SU-DHL-6 (cell line): ENCODE results near the gene ANKRD66.

Experiments
- H2AFZ ChIP-seq: fragments of 200-600 bp; sonication (generic); 2 replicates; pipeline ENCODE4 v1.6.1; 2014; ENCODE audit warnings: low read depth, mild to moderate bottlenecking, moderate library complexity, mixed read lengths, antibody characterized with exemption, low read length; ENCODE audit not compliant: severe bottlenecking
- H3F3A ChIP-seq: fragments of 200-600 bp; shearing (Covaris generic); 2 replicates; pipeline ENCODE4 v1.6.0; 2016; ENCODE audit warnings: antibody characterized with exemption, mild to moderate bottlenecking; ENCODE audit not compliant: insufficient read depth
- H3K27ac ChIP-seq: fragments of 200-600 bp; sonication (generic); 2 replicates; pipeline ENCODE4 v1.5.1; 2016; ENCODE audit warnings: low read depth, mild to moderate bottlenecking, low read length, moderate library complexity, mixed read lengths
- H3K27me3 ChIP-seq: fragments of 200-600 bp; sonication (generic), shearing (Covaris generic); 2 replicates; pipeline ENCODE4 v1.6.0; 2014; ENCODE audit warnings: mild to moderate bottlenecking, low read length
- H3K36me3 ChIP-seq: fragments of 200-600 bp; sonication (generic); 2 replicates; pipeline ENCODE4 v1.6.1; 2014; ENCODE audit warnings: mild to moderate bottlenecking, low read length, mixed read lengths
- H3K4me2 ChIP-seq: fragments of 300-600, 200-600 bp; shearing (Covaris generic), sonication (generic); 2 replicates; pipeline ENCODE4 v1.6.0; 2014; ENCODE audit warnings: low read length, low read depth, mild to moderate bottlenecking; ENCODE audit not compliant: poor library complexity, severe bottlenecking
- H3K4me3 ChIP-seq: fragments of 200-600 bp; sonication (generic); 2 replicates; pipeline ENCODE4 v1.5.1; 2014; ENCODE audit warnings: antibody characterized with exemption, low read length, mild to moderate bottlenecking, mixed read lengths; ENCODE audit not compliant: insufficient read depth, poor library complexity, severe bottlenecking
- H3K79me2 ChIP-seq: fragments of 200-600 bp; sonication (generic); 2 replicates; pipeline ENCODE4 v1.6.1; 2014; ENCODE audit warnings: mild to moderate bottlenecking, low read length, moderate library complexity; ENCODE audit not compliant: insufficient read depth
- H3K9ac ChIP-seq: fragments of 200-600 bp; sonication (generic); 2 replicates; pipeline ENCODE4 v1.7.0; 2014; ENCODE audit warnings: mild to moderate bottlenecking, low read length
- H3K9me2 ChIP-seq: fragments of 200-600 bp; sonication (generic); replicated peaks from 2 replicates; pipeline ENCODE4 v1.6.1; 2014; ENCODE audit warnings: low read length; ENCODE audit not compliant: insufficient read depth
- H3K9me3 ChIP-seq: fragments of 200-600 bp; sonication (generic); 2 replicates; pipeline ENCODE4 v1.6.1; 2014; ENCODE audit warnings: low read length, mixed read lengths; ENCODE audit not compliant: insufficient read depth
- H4K20me1 ChIP-seq: fragments of 200-600 bp; sonication (generic); 2 replicates; pipeline ENCODE4 v1.6.1; 2014; ENCODE audit warnings: low read depth, mild to moderate bottlenecking, antibody characterized with exemption, low read length, moderate library complexity, mixed read lengths
- EZH2phosphoT487 ChIP-seq: fragments of 200-600 bp; sonication (generic), shearing (Covaris generic); conservative IDR thresholded peaks from 2 replicates; pipeline ENCODE4 v1.6.1; 2018; ENCODE audit warnings: mild to moderate bottlenecking, antibody characterized with exemption, low read length, moderate library complexity, mixed read lengths
- TF ChIP-seq, protein P1 (sequence below): fragments of 200-600 bp; sonication (generic); IDR thresholded peaks from one replicate; pipeline ENCODE4 v1.5.1; 2017; ENCODE audit warnings: antibody characterized with exemption, mild to moderate bottlenecking, low read length, moderate library complexity; ENCODE audit not compliant: insufficient read depth, poor library complexity, severe bottlenecking

Gene ANKRD66

DNA sequence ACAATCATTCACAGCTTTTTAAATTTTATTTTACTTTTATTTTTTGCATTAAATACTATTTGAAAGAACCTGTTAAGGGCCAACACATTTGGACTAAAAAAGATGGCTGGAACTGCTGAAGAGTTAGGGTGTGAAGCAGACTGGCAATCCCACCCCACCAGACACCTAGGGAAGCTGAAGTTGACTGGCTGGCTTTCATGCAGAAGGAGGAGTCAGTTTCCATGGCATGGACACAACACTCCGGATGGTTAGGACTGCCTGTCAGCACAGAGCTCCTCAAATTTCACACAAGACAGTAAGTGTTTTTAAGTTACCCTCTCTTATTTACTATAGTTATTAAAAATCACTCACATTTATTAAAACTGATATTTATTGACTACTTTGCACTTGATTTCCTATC, at the start of gene ANKRD66:
Gene ANKRD66, plus strand, starts transcription at position 238 of the 400 bp plus-strand sequence. CDS start 5,016 bp downstream, outside the sequence.
- Histone ChIP-seq H3F3A (no peaks in the 10 kb centered on the region), H3K4me2 (no peak within 1 kb of the TSS), H3K9ac (no peak within 1 kb of the TSS), H4K20me1 (no peaks in the 10 kb centered on the region), H3K9me3 (no peaks in the 10 kb centered on the region), H3K79me2 (no peaks in the 10 kb centered on the region), H2AFZ (no peak within 1 kb of the TSS), H3K36me3 (no peaks in the 10 kb centered on the region), H3K4me3 (no peak within 1 kb of the TSS), H3K9me2 (no peaks in the 10 kb centered on the region), H3K27ac (no peak within 1 kb of the TSS), H3K27me3 (no peaks in the 10 kb centered on the region)
- TF ChIP-seq EZH2phosphoT487 = no peak
- TF ChIP-seq, protein P1, sequence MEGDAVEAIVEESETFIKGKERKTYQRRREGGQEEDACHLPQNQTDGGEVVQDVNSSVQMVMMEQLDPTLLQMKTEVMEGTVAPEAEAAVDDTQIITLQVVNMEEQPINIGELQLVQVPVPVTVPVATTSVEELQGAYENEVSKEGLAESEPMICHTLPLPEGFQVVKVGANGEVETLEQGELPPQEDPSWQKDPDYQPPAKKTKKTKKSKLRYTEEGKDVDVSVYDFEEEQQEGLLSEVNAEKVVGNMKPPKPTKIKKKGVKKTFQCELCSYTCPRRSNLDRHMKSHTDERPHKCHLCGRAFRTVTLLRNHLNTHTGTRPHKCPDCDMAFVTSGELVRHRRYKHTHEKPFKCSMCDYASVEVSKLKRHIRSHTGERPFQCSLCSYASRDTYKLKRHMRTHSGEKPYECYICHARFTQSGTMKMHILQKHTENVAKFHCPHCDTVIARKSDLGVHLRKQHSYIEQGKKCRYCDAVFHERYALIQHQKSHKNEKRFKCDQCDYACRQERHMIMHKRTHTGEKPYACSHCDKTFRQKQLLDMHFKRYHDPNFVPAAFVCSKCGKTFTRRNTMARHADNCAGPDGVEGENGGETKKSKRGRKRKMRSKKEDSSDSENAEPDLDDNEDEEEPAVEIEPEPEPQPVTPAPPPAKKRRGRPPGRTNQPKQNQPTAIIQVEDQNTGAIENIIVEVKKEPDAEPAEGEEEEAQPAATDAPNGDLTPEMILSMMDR = no peak

DNA sequence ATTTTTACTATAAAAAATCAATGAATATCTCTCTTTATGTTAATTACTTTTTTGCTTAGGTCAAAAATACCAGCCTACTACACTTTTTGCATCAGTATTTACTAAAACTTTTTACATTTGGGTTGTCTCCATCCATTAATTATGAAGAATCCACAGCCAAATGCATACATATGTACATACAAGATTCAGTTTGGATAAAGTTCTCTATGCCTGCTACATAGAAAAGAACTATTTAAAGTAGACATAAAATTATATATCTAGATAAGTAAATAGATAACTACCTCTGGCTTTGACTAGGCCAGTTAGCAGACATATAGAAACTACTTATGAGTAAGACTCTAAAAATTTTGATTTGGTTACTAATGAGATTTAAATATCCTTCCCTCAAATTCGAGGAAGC, 46.8 kb upstream of the ANKRD66 start:
- H3F3A ChIP-seq = peaks cover 1% of the 10 kb centered on the region; the same call in 1 of the 2 replicates
- no peaks in the 10 kb centered on the region for H3K79me2 ChIP-seq
- TF ChIP-seq, protein P1 = no peak
- no peak for TF ChIP-seq EZH2phosphoT487
- no peak overlapping the region for H3K4me3 ChIP-seq
- H3K9ac ChIP-seq = no peak overlapping the region
- H2AFZ ChIP-seq = no peak overlapping the region
- no peaks in the 10 kb centered on the region for H4K20me1 ChIP-seq
- H3K4me2 ChIP-seq = no peak overlapping the region
- H3K27ac ChIP-seq = no peak overlapping the region
- no peaks in the 10 kb centered on the region for H3K9me2 ChIP-seq
- peaks cover 52% of the 10 kb centered on the region for H3K36me3 ChIP-seq
- no peaks in the 10 kb centered on the region for H3K9me3 ChIP-seq
- no peaks in the 10 kb centered on the region for H3K27me3 ChIP-seq

DNA sequence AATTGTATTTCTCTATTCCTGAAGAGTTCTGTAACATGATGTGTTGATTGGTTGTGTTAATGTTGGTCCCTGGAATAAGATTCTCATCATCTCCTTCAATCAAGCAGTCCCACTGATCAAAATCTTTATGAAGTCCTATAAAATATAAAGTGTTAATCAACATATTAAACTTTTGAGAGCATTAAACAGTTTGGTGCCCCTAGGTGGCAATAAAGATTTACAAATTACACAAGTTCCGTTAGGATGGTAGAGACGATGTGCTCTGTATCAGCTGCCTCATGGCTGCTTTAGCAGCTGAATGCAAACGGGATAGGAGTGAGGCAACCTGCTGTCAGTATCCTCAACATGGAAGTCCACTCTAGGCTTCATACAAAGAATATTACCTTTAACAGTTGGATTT, 42.2 kb upstream of the ANKRD66 start:
- Histone ChIP-seq H3K9me3 (no peaks in the 10 kb centered on the region), H2AFZ (no peak overlapping the region), H3K27ac (no peak overlapping the region), H3K9me2 (no peaks in the 10 kb centered on the region), H3K9ac (no peak overlapping the region), H3K4me3 (no peak overlapping the region), H3K36me3 (peaks cover 41% of the 10 kb centered on the region), H3K79me2 (no peaks in the 10 kb centered on the region), H3K27me3 (no peaks in the 10 kb centered on the region), H3K4me2 (no peak overlapping the region), H4K20me1 (no peaks in the 10 kb centered on the region), H3F3A (peaks cover 2% of the 10 kb centered on the region; the same call in 1 of the 2 replicates)
- TF ChIP-seq EZH2phosphoT487 = no peak
- TF ChIP-seq, protein P1 = peak; percentile 45
